Muscle layer of colon (tissue), 2 donors: Measurements from ENCODE around the gene DSG4.

Experiments
- H3K27ac ChIP-seq: one replicate; pipeline ENCODE4 v1.7.0; 2013; ENCODE audit warnings: low read depth, mild to moderate bottlenecking, low read length, moderate library complexity
- H3K27me3 ChIP-seq, 2 donors: one replicate each; pipeline ENCODE4 v1.7.0; 2013; ENCODE audit warnings: low read length in 2 of 2, mild to moderate bottlenecking in 2 of 2; ENCODE audit not compliant: insufficient read depth in 2 of 2, control insufficient read depth in 1 of 2
- H3K36me3 ChIP-seq: one replicate; pipeline ENCODE4 v1.7.0; 2013; ENCODE audit warnings: mild to moderate bottlenecking, low read length; ENCODE audit not compliant: insufficient read depth
- H3K4me1 ChIP-seq: one replicate; pipeline ENCODE4 v1.7.0; 2013; ENCODE audit warnings: mild to moderate bottlenecking, low read length; ENCODE audit not compliant: insufficient read depth
- H3K4me3 ChIP-seq, 2 donors: one replicate each; pipeline ENCODE4 v1.7.0; 2013; ENCODE audit warnings: low read length in 2 of 2, low read depth in 1 of 2, mild to moderate bottlenecking in 1 of 2, moderate library complexity in 1 of 2
- H3K9ac ChIP-seq: one replicate; pipeline ENCODE4 v1.7.0; 2013; ENCODE audit warnings: low read length
- H3K9me3 ChIP-seq: one replicate; pipeline ENCODE4 v1.7.0; 2013; ENCODE audit warnings: mild to moderate bottlenecking, low read length
- donor health status: abdominal sarcoma.
- donor health status: Adenocarcinoma of cecum.

Gene DSG4

GRCh38 chr18:31386741-31387140 lies 10.2 kb downstream of the DSG4 start:
- Histone ChIP-seq H3K4me1 (no peaks in the 10 kb centered on the region), H3K36me3 (no peaks in the 10 kb centered on the region), H3K9me3 (no peaks in the 10 kb centered on the region), H3K4me3 (no peak overlapping the region), H3K27me3 (no peaks in the 10 kb centered on the region), H3K9ac (no peak overlapping the region), H3K27ac (no peak overlapping the region)

- H3K36me3 ChIP-seq = no peaks in the 10 kb centered on the region
- H3K9me3 ChIP-seq = no peaks in the 10 kb centered on the region
- H3K9ac ChIP-seq = no peak overlapping the region
- no peak overlapping the region for H3K4me3 ChIP-seq
- no peak overlapping the region for H3K27ac ChIP-seq
- no peaks in the 10 kb centered on the region for H3K27me3 ChIP-seq
- peaks cover 6% of the 10 kb centered on the region for H3K4me1 ChIP-seq
Measured at GRCh38 chr18:31393286-31393685, 16.7 kb downstream of the DSG4 start.

DNA sequence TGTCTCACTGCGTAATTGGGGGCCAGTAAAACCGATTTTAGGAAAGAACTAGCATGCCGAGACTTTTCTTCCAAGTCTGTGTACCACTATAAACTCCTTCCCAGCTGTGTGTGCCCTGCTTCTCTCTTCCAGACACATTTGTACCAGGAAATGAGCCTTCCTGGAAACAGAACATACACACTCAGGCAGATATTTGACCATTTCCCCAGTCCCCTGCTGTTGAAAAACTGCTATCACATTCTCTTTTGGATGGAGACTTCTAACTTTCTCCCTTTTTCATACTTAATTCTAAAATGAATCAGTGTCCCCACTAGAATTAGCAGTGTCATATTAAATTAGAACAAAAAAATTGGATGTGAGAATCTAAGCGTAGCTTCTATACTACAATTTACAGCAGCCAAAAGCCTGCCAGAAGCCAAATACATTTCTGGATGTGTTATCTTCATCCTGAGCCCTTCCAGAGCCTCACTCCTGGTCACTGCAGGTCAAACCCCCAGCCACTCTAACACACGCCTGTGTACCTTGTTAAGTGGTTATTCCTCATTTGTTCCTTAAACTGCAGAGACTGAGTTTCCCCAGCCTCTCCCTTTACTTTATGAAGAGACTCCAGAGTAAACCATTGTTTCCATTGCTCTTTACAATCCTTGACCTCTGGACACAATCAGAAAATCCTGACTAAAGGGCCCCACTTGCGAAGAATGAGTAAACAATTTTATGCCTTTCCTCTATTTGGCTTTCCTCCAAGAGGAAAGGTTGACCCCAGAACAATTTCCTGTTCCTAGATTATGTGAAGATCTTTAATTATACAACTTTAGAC lies 20.4 kb downstream of the DSG4 start:
- no peak overlapping the region for H3K27ac ChIP-seq
- H3K9ac ChIP-seq = no peak overlapping the region
- peaks cover 6% of the 10 kb centered on the region for H3K4me1 ChIP-seq
- no peaks in the 10 kb centered on the region for H3K9me3 ChIP-seq
- H3K27me3 ChIP-seq = no peaks in the 10 kb centered on the region
- H3K36me3 ChIP-seq = no peaks in the 10 kb centered on the region
- no peak overlapping the region for H3K4me3 ChIP-seq

GRCh38 chr18:31398191-31398590 lies 21.6 kb downstream of the DSG4 start:
- Histone ChIP-seq H3K4me1 (peaks cover 6% of the 10 kb centered on the region), H3K36me3 (no peaks in the 10 kb centered on the region), H3K9ac (no peak overlapping the region), H3K27me3 (no peaks in the 10 kb centered on the region), H3K27ac (no peak overlapping the region), H3K9me3 (no peaks in the 10 kb centered on the region), H3K4me3 (no peak overlapping the region)

DNA sequence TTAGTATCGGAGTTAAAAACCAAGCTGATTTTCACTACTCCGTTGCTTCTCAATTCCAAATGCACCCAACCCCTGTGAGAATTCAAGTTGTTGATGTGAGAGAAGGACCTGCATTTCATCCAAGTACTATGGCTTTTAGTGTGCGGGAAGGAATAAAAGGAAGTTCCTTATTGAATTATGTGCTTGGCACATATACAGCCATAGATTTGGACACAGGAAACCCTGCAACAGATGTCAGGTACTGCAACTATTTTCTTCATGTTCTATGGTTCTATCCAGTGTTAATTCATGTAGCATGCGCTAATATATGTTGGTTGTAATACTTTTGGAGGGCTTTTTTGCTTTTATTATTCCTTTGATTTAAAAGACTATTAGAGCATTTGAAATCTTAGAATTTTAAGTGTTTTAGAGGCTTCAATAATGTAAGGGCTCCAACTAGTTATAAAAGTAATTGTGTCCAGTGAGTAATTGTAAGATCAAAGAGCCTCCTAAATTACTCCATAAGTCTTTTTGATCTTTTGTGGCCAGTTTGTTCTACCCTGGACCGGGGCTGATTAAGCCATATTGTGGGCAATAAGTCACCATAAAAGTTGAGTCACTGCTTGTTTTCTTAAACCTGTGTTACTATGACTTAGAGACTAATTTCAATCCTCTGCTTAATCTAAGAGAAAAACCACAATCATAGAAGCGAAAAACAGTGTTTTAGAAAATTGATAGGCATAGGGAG lies 22.9 kb downstream of the DSG4 start:
- Histone ChIP-seq H3K4me3 (no peak overlapping the region), H3K9ac (no peak overlapping the region), H3K4me1 (peaks cover 6% of the 10 kb centered on the region), H3K27ac (no peak overlapping the region), H3K9me3 (no peaks in the 10 kb centered on the region), H3K36me3 (no peaks in the 10 kb centered on the region), H3K27me3 (no peaks in the 10 kb centered on the region)

- Histone ChIP-seq H3K36me3 (no peaks in the 10 kb centered on the region), H3K27me3 (no peaks in the 10 kb centered on the region), H3K9me3 (no peaks in the 10 kb centered on the region), H3K27ac (no peak overlapping the region), H3K9ac (no peak overlapping the region), H3K4me1 (peaks cover 6% of the 10 kb centered on the region), H3K4me3 (no peak overlapping the region)
Measured at GRCh38 chr18:31401156-31402025, 24.8 kb downstream of the DSG4 start.

GRCh38 chr18:31402026-31402373 lies 25.4 kb downstream of the DSG4 start:
- Histone ChIP-seq H3K4me3 (no peak overlapping the region), H3K36me3 (no peaks in the 10 kb centered on the region), H3K27ac (no peak overlapping the region), H3K4me1 (peaks cover 1% of the 10 kb centered on the region), H3K9ac (no peak overlapping the region), H3K27me3 (no peaks in the 10 kb centered on the region), H3K9me3 (no peaks in the 10 kb centered on the region)

DNA sequence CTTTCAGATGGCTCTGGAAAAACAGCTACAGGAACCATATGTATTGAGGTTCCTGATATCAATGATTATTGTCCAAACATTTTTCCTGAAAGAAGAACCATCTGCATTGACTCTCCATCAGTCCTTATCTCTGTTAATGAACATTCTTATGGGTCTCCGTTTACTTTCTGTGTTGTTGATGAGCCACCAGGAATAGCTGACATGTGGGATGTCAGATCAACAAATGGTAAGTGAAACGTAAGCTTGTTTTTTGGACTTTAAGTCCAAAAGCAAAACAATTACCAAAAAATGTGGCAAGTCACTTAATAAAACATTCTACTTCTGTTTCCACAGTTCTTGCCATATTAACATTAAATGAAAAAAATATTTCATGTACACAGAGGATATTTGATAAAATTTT lies 26.8 kb downstream of the DSG4 start:
- no peak overlapping the region for H3K4me3 ChIP-seq
- H3K9ac ChIP-seq = no peak overlapping the region
- H3K4me1 ChIP-seq = no peaks in the 10 kb centered on the region
- H3K9me3 ChIP-seq = no peaks in the 10 kb centered on the region
- no peaks in the 10 kb centered on the region for H3K36me3 ChIP-seq
- H3K27me3 ChIP-seq = no peaks in the 10 kb centered on the region
- no peak overlapping the region for H3K27ac ChIP-seq

DNA sequence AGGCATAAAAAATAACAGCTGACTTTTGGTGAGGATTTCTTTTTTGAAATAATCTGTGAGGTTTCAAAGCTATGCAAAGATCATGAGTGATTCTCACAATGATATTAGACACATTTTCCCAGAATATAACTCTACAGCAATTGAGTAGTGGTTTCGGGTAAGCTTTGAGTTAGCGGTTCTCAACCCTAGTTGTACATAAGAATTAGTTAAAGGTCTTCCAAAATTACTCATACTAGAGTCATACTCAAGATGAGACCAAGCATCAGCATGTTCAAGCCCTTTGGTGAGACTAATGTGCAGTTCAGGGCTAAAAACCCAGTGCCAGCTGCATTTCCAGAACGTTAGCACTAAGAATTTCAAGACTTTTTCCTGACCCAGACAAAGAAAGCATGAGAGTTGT lies 31.1 kb downstream of the DSG4 start:
- no peak overlapping the region for H3K4me3 ChIP-seq
- H3K9ac ChIP-seq = no peak overlapping the region
- H3K27ac ChIP-seq = no peak overlapping the region
- no peaks in the 10 kb centered on the region for H3K9me3 ChIP-seq
- H3K4me1 ChIP-seq = no peaks in the 10 kb centered on the region
- no peaks in the 10 kb centered on the region for H3K36me3 ChIP-seq
- no peaks in the 10 kb centered on the region for H3K27me3 ChIP-seq

- Histone ChIP-seq H3K9ac (no peak overlapping the region), H3K4me3 (no peak overlapping the region), H3K4me1 (no peaks in the 10 kb centered on the region), H3K9me3 (no peaks in the 10 kb centered on the region), H3K27ac (no peak overlapping the region), H3K27me3 (no peaks in the 10 kb centered on the region), H3K36me3 (no peaks in the 10 kb centered on the region)
Measured at GRCh38 chr18:31409276-31409675, 32.7 kb downstream of the DSG4 start.

GRCh38 chr18:31410716-31411483 lies 34.3 kb downstream of the DSG4 start:
- no peaks in the 10 kb centered on the region for H3K36me3 ChIP-seq
- no peak overlapping the region for H3K4me3 ChIP-seq
- no peak overlapping the region for H3K9ac ChIP-seq
- no peaks in the 10 kb centered on the region for H3K9me3 ChIP-seq
- no peaks in the 10 kb centered on the region for H3K27me3 ChIP-seq
- no peaks in the 10 kb centered on the region for H3K4me1 ChIP-seq
- no peak overlapping the region for H3K27ac ChIP-seq
